Measurements from ENCODE around the gene TMEM171.

TMEM171 gene

GRCh38 chr5:73122875-73123810 lies 2.8 kb downstream of the TMEM171 start:
- no peak for DNase-seq

- no peak for DNase-seq
These were observed 4.9 kb downstream of the TMEM171 start for GRCh38 chr5:73125289-73125688.

- DNase-seq = no peak
These were observed 6.0 kb downstream of the TMEM171 start for GRCh38 chr5:73126381-73126780.

GRCh38 chr5:73126957-73127356 lies 6.6 kb downstream of the TMEM171 start:
- DNase-seq = no peak

GRCh38 chr5:73129143-73129542 lies 8.8 kb downstream of the TMEM171 start:
- no peak for DNase-seq

GRCh38 chr5:73130811-73131210 lies 10.4 kb downstream of the TMEM171 start:
- DNase-seq = no peak

- no peak for DNase-seq
These were observed 11.5 kb downstream of the TMEM171 start for GRCh38 chr5:73131711-73132425.

GRCh38 chr5:73132759-73133158 lies 12.4 kb downstream of the TMEM171 start:
- no peak for DNase-seq

- no peak for DNase-seq
These were observed 14.6 kb downstream of the TMEM171 start for GRCh38 chr5:73135021-73135420.

GRCh38 chr5:73135429-73136054 lies 15.2 kb downstream of the TMEM171 start:
- peak; percentile 73 for DNase-seq

- DNase-seq = no peak
These were observed 15.7 kb downstream of the TMEM171 start for GRCh38 chr5:73136055-73136562.

GRCh38 chr5:73137563-73138530 lies 17.5 kb downstream of the TMEM171 start:
- DNase-seq = no peak

GRCh38 chr5:73139485-73139884 lies 19.1 kb downstream of the TMEM171 start:
- no peak for DNase-seq

GRCh38 chr5:73140801-73141200 lies 20.4 kb downstream of the TMEM171 start:
- no peak for DNase-seq

GRCh38 chr5:73142035-73142434 lies 21.7 kb downstream of the TMEM171 start:
- no peak for DNase-seq

- DNase-seq = no peak
These were observed 23.3 kb downstream of the TMEM171 start for GRCh38 chr5:73143716-73144115.

GRCh38 chr5:73149540-73149939 lies 29.2 kb downstream of the TMEM171 start:
- DNase-seq = no peak

GRCh38 chr5:73150876-73151275 lies 30.5 kb downstream of the TMEM171 start:
- no peak for DNase-seq

GRCh38 chr5:73151766-73152410 lies 31.5 kb downstream of the TMEM171 start:
- no peak for DNase-seq

- DNase-seq = no peak
These were observed 32.3 kb downstream of the TMEM171 start for GRCh38 chr5:73152411-73153388.
